D721Med (cell line): Measurements from ENCODE around the gene EIF2AK3.

ENCODE experiments used
- DNase-seq: peaks from one replicate; pipeline ENCODE4 v3.0.0; 2011; ENCODE audit warnings: low spot score; ENCODE audit not compliant: insufficient read length
- FAIRE-seq: peaks from 2 replicates; lab custom pipeline; 2011; peaks lifted over from hg19 to GRCh38; lab: Jason Lieb, UNC
- TF ChIP-seq, protein P1 (sequence below): IDR thresholded peaks from 2 replicates; pipeline ENCODE4 v1.5.1; 2012; ENCODE audit warnings: mild to moderate bottlenecking, control low read depth; ENCODE audit not compliant: insufficient read depth; ENCODE audit errors: missing control alignments

Gene EIF2AK3

DNA sequence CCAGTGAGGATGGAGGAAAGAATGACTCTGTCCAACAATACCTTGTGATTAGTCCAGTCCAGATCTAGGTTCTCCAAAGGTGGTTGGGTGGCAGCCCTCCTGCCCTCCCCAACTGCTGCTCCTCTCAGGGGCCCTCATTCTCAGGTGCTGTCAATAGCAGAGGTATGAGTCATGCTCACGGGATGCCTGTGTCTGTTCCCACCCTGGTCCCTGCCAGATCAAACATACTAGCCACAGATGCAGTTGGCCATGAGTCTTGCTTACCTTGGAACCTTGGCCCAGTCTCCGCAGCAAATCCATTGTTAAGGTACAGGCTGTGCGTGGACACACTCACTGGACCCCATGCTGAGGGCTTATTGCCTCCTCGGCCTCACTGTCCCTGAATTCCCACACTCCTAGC, 39.3 kb upstream of the EIF2AK3 start:
- DNase-seq (no peak), FAIRE-seq (no peak)
- TF ChIP-seq, protein P1, sequence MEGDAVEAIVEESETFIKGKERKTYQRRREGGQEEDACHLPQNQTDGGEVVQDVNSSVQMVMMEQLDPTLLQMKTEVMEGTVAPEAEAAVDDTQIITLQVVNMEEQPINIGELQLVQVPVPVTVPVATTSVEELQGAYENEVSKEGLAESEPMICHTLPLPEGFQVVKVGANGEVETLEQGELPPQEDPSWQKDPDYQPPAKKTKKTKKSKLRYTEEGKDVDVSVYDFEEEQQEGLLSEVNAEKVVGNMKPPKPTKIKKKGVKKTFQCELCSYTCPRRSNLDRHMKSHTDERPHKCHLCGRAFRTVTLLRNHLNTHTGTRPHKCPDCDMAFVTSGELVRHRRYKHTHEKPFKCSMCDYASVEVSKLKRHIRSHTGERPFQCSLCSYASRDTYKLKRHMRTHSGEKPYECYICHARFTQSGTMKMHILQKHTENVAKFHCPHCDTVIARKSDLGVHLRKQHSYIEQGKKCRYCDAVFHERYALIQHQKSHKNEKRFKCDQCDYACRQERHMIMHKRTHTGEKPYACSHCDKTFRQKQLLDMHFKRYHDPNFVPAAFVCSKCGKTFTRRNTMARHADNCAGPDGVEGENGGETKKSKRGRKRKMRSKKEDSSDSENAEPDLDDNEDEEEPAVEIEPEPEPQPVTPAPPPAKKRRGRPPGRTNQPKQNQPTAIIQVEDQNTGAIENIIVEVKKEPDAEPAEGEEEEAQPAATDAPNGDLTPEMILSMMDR, result no peak

DNA sequence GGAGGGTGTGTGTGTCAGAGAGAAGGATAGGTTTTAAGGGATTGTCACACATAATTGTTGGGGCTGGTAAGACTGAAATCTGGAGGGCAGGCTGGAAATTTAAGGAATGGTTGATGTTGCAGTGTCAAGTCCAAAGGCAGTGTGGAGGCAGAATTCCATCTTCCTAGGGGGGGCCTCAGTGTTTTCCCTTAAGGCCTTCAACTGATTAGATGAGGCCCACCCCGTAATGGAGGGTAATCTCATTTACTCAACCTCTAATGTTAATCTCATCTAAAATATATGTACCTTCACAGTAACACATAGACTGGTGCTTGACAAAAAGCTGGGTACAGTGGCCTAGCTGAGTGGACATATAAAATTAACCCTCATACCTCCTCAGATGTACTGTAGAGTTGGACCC, 33.4 kb upstream of the EIF2AK3 start:
- FAIRE-seq (no peak), DNase-seq (no peak)
- TF ChIP-seq, protein P1, result no peak

DNA sequence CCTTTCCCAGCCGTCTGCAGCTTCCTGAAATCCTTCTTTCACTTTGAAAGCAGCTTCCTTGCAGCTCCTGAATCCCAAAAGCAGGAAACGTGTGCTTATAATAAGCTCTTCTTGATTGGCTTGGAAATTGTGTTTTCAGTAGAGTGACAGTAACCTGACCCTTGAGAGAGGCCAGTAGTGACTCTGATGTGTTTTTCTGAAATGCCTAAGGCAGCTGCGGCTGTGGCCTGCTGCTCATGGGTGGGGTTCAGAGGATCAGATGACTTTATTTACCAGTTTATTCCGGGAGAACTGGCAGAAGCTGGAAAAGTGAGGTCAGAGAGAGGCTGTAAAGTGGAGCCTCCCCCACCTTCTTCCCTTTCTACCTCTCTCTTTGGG, 32.3 kb upstream of the EIF2AK3 start:
- DNase-seq (no peak), FAIRE-seq (no peak)
- TF ChIP-seq, protein P1, result no peak

DNA sequence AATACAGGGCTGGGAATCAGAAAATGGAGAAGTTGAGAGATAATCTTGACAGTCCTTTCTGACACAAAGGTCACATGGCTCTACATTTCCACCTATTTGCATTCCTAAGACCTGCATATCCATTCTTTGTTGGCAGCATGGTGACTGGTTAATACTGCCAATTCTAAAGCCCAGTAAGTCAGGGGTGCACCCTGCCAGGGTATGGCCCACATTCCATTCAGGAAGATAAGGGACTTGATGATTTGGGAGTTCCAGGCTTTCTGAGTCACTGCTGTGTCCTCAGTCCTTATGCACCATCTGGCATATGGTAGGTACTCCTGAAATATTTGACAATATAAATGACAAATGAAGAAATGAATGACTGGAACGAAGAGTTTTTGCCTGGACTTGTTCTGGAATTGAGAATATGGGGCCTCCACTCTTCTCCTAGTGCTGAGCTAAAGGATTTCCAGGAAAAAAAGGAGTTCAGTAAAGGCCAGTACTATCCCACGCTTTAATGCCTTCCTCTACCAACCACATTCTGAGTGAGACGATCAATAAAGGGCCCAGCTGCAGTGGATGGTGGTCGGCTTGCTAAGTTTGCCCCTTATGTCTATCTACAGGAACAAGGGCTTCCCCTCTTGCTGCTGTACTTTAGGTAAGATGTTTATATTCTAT, 31.7 kb upstream of the EIF2AK3 start:
- FAIRE-seq (no peak), DNase-seq (no peak)
- TF ChIP-seq, protein P1, result no peak

DNA sequence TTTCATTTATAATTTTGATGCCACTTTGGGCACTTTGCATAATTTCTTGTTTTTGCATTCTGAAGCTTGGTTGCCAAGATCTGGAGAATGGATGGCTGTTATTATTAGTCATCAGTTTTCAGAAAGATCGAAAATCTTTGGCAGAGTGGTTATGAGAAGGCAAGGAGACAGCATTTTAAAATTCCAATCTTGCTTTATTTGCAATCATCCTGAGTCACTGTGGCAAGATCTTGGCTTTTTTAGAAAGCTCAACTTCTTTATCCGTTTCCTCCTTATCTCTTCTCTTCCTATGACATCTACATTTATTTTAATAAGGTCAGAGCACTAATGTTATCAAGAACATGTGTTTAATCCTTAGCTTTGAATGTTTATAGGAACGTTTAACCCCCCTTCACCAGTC, 31.1 kb upstream of the EIF2AK3 start:
- no peak for DNase-seq
- TF ChIP-seq, protein P1, result no peak
- no peak for FAIRE-seq

DNA sequence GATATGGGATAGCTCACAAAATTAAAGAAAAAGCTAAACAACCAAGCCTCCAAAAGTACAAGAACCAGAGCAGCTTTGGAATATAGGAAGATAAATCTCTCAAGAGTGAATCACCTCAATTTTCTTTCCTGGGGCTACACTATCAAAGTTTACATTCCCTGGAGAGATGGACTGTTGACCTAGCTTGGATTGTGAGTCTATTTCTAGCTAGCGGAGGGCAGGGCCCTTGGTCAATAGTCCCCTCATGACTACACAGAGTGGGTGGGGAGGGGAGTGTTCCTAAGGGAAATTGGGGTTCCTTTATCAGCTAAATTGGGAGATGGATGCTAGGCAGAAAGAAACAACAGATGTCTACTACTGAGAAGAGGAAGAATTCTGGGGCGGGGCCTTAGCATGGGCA, 29.9 kb upstream of the EIF2AK3 start:
- FAIRE-seq, result no peak
- TF ChIP-seq, protein P1, result no peak
- DNase-seq, result no peak

DNA sequence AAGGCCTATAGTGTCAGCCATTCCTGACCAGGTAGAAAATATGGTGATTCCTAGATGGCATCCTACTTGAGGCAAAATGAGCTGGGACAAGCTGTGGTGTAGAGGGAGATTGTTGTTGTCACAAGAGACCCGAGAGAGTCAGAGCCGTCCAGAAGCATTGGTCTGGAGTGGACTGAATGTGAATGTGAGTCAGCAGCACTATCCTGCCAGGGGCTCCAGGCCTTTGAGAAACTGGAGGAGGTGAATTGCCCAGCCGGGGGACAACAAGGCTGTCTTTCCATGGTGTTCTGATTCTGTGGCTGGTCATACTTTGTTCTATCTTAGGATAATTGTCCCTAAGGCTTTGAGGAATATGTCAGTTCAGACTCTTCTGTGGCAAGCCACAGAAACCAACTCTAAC, 29.4 kb upstream of the EIF2AK3 start:
- TF ChIP-seq, protein P1, result no peak
- FAIRE-seq (no peak), DNase-seq (no peak)
